B cell (primary cell): ENCODE data around the gene PIGW. TPM values are rescaled to one million over a fixed set of nuclear protein-coding genes. Genes with fewer than 3 reads are reported as not detected.

ENCODE experiments used
- ATAC-seq: fragments of 200-7000 bp; cut with Tn5 transposase; one replicate; pipeline ENCODE4 v1.10.0; 2021; ENCODE audit warnings: low read depth, mild to moderate bottlenecking, moderate number of reproducible peaks, moderate library complexity
- CTCF ChIA-PET: fragments of 350-600 bp; sonication (Branson Sonifier 250); formaldehyde crosslinking; loops from one replicate; lab custom pipeline; 2021; ENCODE audit warnings: antibody characterized with exemption, inconsistent platforms; lab: Charles Lee
- POLR2A ChIA-PET: fragments of 350-600 bp; sonication (Branson Sonifier 250); formaldehyde crosslinking; loops from one replicate; lab custom pipeline; 2021; ENCODE audit warnings: antibody characterized with exemption; lab: Charles Lee
- DNase-seq: peaks from one replicate; pipeline ENCODE4 v3.0.0; 2013
- H2AFZ ChIP-seq: 2 replicates; pipeline ENCODE4 v1.6.1; 2012; ENCODE audit warnings: mild to moderate bottlenecking, low read depth, low read length; ENCODE audit not compliant: insufficient read depth, poor library complexity, severe bottlenecking
- H3K27ac ChIP-seq, 2 donors: 1 replicate in 1 of 2; 2 replicates in 1 of 2; pipeline ENCODE4 v1.5.1; 2012 to 2013; ENCODE audit warnings: low read length in 2 of 2, mild to moderate bottlenecking in 2 of 2, moderate library complexity in 1 of 2
- H3K27me3 ChIP-seq, 4 experiments: fragments of 200-600 bp in 1 of 4; sonication (generic) in 1 of 4; replicated peaks in 1 of 4; 1 replicate in 2 of 4; 2 replicates in 2 of 4; pipeline versions ENCODE4 v1.6.1 to v1.7.0; 2013 to 2016; ENCODE audit warnings: low read length in 3 of 4, mild to moderate bottlenecking in 2 of 4, mixed read lengths in 1 of 4, moderate library complexity in 1 of 4; ENCODE audit not compliant: insufficient read depth in 4 of 4, control insufficient read depth in 3 of 4; ENCODE audit errors: control extremely low read depth in 1 of 4
- H3K36me3 ChIP-seq, 2 experiments: replicated peaks in 1 of 2; 1 replicate in 1 of 2; 2 replicates in 1 of 2; pipeline versions ENCODE4 v1.6.1 to v1.7.1; 2013; ENCODE audit warnings: low read length in 1 of 2; ENCODE audit not compliant: insufficient read depth in 2 of 2, control insufficient read depth in 1 of 2; ENCODE audit errors: control extremely low read depth in 1 of 2, extremely low read depth in 1 of 2
- H3K4me1 ChIP-seq, 2 donors: fragments of 200-600 bp in 1 of 2; sonication (generic) in 1 of 2; 1 replicate in 1 of 2; 2 replicates in 1 of 2; pipeline versions ENCODE4 v1.5.1 to v1.6.1; 2013 to 2017; ENCODE audit warnings: low read length in 2 of 2; ENCODE audit not compliant: control insufficient read depth in 2 of 2, insufficient read depth in 2 of 2
- H3K4me2 ChIP-seq: replicated peaks from 2 replicates; pipeline ENCODE3; 2012; ENCODE audit warnings: mild to moderate bottlenecking, low read depth, low read length; ENCODE audit not compliant: poor library complexity, severe bottlenecking
- H3K4me3 ChIP-seq, 5 experiments: fragments of 200-600 bp in 1 of 5; sonication (generic) in 1 of 5; 1 replicate in 3 of 5; 2 replicates in 2 of 5; pipeline versions ENCODE4 v1.5.1 to v1.7.0; 2011 to 2016; ENCODE audit warnings: low read length in 4 of 5, mild to moderate bottlenecking in 4 of 5, low read depth in 2 of 5, control low read depth in 1 of 5, moderate library complexity in 1 of 5; ENCODE audit not compliant: insufficient read depth in 1 of 5; ENCODE audit errors: control extremely low read depth in 1 of 5, extremely low read depth in 1 of 5
- H3K79me2 ChIP-seq: fragments of 200-600 bp; sonication (generic); one replicate; pipeline ENCODE4 v1.6.0; 2016; ENCODE audit warnings: low read length; ENCODE audit not compliant: control insufficient read depth, insufficient read depth
- H3K9ac ChIP-seq: fragments of 200-600 bp; sonication (generic); 2 replicates; pipeline ENCODE4 v1.6.1; 2017; ENCODE audit warnings: mild to moderate bottlenecking, low read length, moderate library complexity
- H3K9me3 ChIP-seq, 3 donors: one replicate each; pipeline versions ENCODE4 v1.6.1 to v1.7.1; 2013; ENCODE audit warnings: low read length in 2 of 3; ENCODE audit not compliant: control insufficient read depth in 2 of 3, insufficient read depth in 1 of 3; ENCODE audit errors: control extremely low read depth in 1 of 3
- H4K20me1 ChIP-seq: 2 replicates; pipeline ENCODE4 v1.6.0; 2012; ENCODE audit warnings: mild to moderate bottlenecking, low read length; ENCODE audit not compliant: insufficient read depth, control insufficient read depth, poor library complexity, severe bottlenecking
- H3K27ac Mint-ChIP-seq: one replicate; pipeline ENCODE4 v1.8.0; 2021; ENCODE audit warnings: mixed read lengths
- H3K27me3 Mint-ChIP-seq: one replicate; pipeline ENCODE4 v1.8.0; 2021; ENCODE audit warnings: mixed read lengths
- H3K4me1 Mint-ChIP-seq: one replicate; pipeline ENCODE4 v1.8.0; 2021; ENCODE audit warnings: mixed read lengths
- H3K4me3 Mint-ChIP-seq: one replicate; pipeline ENCODE4 v1.8.0; 2021; ENCODE audit warnings: mixed read lengths
- H3K9me3 Mint-ChIP-seq: one replicate; pipeline ENCODE4 v1.8.0; 2022; ENCODE audit warnings: mixed read lengths; ENCODE audit not compliant: insufficient read depth
- EZH2 ChIP-seq: IDR thresholded peaks from 2 replicates; pipeline ENCODE4 v1.6.1; 2012; ENCODE audit warnings: borderline replicate concordance, low read depth, mild to moderate bottlenecking, moderate library complexity, low read length; ENCODE audit not compliant: insufficient read depth, poor library complexity, severe bottlenecking
- WGBS: methylation state at CpG from one replicate; pipeline ENCODE4 v1.1.5; 2013; ENCODE audit warnings: missing lambda C conversion rate; ENCODE audit not compliant: insufficient coverage; 5-methylcytosine and 5-hydroxymethylcytosine counted together
- intact Hi-C: fragments of 100-400 bp; cut with micrococcal nuclease; formaldehyde crosslinking; loops from one replicate; pipeline ENCODE4 v1.10.0; 2022
- polyA plus RNA-seq: library from polyadenylated mRNA; depleted of rRNA; stranded (reverse); fragments of >200 nt; gene quantifications from 2 replicates; pipeline ENCODE4 v1.2.3, GENCODE V29; 2012
- total RNA-seq, 2 donors: library from RNA; stranded (reverse); fragments of 120-200 nt in 1 of 2; gene quantifications; 1 replicate in 1 of 2; 2 replicates in 1 of 2; pipeline versions ENCODE4 v1.2.3 to v1.2.4, GENCODE V29; 2013 to 2022
- TF ChIP-seq, protein P1 (sequence below): fragments of 200-600 bp; IDR thresholded peaks from one replicate; pipeline ENCODE4 v1.8.0; 2022; ENCODE audit warnings: antibody characterized with exemption, mild to moderate bottlenecking

PIGW gene
- total and polyA plus RNA-seq, 2 donors (not counting 1 experiment from before 2014, with no cell fraction given), result 4.4 to 5.9 TPM

DNA sequence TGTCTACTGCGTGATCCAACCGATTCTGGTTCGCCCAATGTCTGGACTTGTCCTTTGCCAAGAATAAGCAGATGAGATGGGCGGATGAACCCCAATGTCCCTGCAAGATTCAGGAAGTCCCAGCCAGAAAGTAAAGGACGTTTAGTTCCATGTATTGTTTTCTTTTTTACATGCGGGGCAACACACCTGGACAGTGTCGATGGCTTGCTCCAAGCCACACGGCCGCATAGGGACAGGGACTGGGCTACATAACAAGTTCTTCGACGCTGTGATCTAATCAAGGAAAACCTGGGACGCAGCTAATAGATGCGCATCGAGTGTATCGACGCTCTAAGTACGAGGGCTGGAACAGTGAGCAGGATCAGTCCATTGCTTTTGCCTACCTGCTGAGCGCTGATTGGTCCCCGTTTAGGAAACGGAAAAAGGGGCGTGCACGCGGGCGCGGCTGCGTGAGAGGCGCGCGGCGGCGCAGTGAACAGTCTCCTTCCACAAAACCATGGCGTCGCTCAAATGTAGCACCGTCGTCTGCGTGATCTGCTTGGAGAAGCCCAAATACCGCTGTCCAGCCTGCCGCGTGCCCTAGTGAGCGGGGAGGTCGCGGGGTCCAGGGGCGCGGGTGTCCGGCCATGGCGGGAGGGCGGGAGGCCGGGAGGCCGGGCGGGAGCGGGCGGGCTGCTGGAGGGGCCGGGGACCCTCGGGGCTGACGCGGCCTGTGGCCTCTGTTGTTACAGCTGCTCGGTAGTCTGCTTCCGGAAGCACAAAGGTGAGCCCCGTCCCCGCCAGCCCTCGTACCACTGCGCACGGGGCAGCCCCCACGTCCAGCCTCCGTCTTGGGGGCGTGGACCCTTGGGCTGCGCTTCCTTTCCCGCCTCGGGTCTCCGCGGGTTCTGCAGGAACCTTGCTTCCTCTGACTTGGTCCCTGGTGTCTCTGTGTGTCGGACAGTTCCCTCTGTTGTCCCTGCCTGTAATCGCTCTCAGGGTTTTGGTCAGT is 48.3 kb upstream of the PIGW start, which contains the start of gene ZNHIT3:
TSS of gene ZNHIT3 (plus strand) at position 478 of the 991 bp plus-strand sequence. CDS start at position 497, 19 bp downstream.
- Histone ChIP-seq H3K4me2 (peak within 1 kb of the TSS; percentile 92), H3K27me3 (peaks cover 0 to 16% (median 13%) of the 10 kb centered on the region in 4 experiments), H4K20me1 (peaks cover 14% of the 10 kb centered on the region), H2AFZ (peak within 1 kb of the TSS; percentile 88), H3K9me3 (peaks cover 0 to 4% (median 0%) of the 10 kb centered on the region in 3 donors), H3K36me3 (peaks cover under 1 to 3% of the 10 kb centered on the region in 2 experiments), H3K4me1 (peaks cover 31 to 38% of the 10 kb centered on the region in 2 donors), H3K9ac (peak within 1 kb of the TSS; percentile 90), H3K27ac (peak within 1 kb of the TSS; percentile 56 to 83), H3K4me3 (peak within 1 kb of the TSS; percentile 59 to 95 (median 86)), H3K79me2 (peaks cover 67% of the 10 kb centered on the region)
- Mint-ChIP-seq H3K4me3 (peak within 1 kb of the TSS; percentile 99), H3K4me1 (peaks cover 44% of the 10 kb centered on the region), H3K27ac (peak within 1 kb of the TSS; percentile 99), H3K9me3 (no peaks in the 10 kb centered on the region), H3K27me3 (peaks cover 10% of the 10 kb centered on the region)
- peak; percentile 89 for ATAC-seq
- WGBS, result under 1% methylated on average over 70 of the region's 73 CpGs
- POLR2A ChIA-PET, result interaction anchor here (1.1 to 1.4 kb wide), 3 partner anchors 38 to 511 kb away, joined by 3 to 8 read pairs (median 3); partner anchors contain the start of gene GGNBP2
- CTCF ChIA-PET, result interaction anchor here (1.3 to 6.4 kb wide), 7 partner anchors 58 to 722 kb away, joined by 3 to 38 read pairs (median 4); no protein-coding TSS in a partner anchor
- intact Hi-C loops, result loop anchor here (1.0 to 10.0 kb wide), 5 partner anchors 48 to 1258 kb away; partner anchors contain the start of genes AATF, C17orf50, HNF1B and MYO19
- DNase-seq, result peak; percentile 93
- TF ChIP-seq, protein P1, sequence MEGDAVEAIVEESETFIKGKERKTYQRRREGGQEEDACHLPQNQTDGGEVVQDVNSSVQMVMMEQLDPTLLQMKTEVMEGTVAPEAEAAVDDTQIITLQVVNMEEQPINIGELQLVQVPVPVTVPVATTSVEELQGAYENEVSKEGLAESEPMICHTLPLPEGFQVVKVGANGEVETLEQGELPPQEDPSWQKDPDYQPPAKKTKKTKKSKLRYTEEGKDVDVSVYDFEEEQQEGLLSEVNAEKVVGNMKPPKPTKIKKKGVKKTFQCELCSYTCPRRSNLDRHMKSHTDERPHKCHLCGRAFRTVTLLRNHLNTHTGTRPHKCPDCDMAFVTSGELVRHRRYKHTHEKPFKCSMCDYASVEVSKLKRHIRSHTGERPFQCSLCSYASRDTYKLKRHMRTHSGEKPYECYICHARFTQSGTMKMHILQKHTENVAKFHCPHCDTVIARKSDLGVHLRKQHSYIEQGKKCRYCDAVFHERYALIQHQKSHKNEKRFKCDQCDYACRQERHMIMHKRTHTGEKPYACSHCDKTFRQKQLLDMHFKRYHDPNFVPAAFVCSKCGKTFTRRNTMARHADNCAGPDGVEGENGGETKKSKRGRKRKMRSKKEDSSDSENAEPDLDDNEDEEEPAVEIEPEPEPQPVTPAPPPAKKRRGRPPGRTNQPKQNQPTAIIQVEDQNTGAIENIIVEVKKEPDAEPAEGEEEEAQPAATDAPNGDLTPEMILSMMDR, result no peak
- TF ChIP-seq EZH2, result no peak
